NOMO-1 (cell line): ENCODE data around the gene FADS2.
A peak's percentile ranks its signal among the peaks of the same experiment; 100 is the strongest.
"Not testable (repeated sequence)": the region's sequence is repeated elsewhere in the genome, so short reads cannot be mapped to it uniquely, and the experiment has no call there.

Source experiments
- DNase-seq, 2 experiments: peaks; one replicate each; lab custom pipeline; 2025; ENCODE audit not compliant: unreplicated experiment in 2 of 2; lab: John Stamatoyannopoulos, UW

The FADS2 gene

DNA sequence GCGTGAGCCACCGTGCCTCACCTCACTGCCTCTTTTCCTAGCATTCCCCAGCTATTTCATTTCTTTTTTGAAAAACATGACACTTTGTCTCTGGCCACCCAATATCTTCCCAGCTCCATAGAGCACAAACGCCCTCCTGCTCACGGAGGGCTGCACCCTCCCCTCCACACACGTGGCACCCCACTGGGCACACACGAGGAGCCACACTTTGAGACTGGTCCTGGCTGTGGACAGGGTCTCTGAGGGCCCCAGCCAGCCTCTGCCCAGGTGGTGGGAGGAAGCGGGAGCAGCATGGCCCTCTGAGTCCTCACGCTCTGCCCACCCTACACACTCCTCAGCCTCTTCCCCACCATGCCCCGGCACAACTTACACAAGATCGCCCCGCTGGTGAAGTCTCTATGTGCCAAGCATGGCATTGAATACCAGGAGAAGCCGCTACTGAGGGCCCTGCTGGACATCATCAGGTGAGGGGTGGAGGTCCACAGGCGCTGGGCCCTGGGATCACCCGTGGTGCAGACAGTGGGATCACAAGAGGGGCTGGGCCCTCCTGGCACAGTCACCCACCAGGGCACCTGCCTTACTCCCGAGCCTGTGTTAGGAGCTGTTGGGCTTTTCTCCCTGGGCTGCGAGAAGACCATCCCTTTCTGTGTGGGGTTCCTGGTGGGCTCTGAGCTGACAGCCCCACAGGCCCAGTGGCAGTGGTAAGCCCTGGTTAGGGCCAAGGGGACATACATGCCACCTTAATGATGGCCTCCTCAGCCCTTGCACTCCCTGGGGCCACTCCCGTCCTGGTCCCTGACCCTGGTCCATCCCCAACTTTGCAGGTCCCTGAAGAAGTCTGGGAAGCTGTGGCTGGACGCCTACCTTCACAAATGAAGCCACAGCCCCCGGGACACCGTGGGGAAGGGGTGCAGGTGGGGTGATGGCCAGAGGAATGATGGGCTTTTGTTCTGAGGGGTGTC, 37.0 kb downstream of the FADS2 start:
- no peak for DNase-seq

DNA sequence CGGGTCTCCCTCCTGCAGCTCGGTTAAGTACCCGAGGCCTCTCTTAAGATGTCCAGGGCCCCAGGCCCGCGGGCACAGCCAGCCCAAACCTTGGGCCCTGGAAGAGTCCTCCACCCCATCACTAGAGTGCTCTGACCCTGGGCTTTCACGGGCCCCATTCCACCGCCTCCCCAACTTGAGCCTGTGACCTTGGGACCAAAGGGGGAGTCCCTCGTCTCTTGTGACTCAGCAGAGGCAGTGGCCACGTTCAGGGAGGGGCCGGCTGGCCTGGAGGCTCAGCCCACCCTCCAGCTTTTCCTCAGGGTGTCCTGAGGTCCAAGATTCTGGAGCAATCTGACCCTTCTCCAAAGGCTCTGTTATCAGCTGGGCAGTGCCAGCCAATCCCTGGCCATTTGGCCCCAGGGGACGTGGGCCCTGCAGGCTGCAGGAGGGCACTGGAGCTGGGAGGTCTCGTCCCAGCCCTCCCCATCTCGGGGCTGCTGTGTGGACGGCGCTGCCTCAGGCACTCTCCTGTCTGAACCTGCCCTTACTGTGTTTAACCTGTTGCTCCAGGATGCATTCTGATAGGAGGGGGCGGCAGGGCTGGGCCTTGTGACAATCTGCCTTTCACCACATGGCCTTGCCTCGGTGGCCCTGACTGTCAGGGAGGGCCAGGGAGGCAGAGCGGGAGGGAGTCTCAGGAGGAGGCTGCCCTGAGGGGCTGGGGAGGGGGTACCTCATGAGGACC, 38.3 kb downstream of the FADS2 start:
- DNase-seq: no peak

DNA sequence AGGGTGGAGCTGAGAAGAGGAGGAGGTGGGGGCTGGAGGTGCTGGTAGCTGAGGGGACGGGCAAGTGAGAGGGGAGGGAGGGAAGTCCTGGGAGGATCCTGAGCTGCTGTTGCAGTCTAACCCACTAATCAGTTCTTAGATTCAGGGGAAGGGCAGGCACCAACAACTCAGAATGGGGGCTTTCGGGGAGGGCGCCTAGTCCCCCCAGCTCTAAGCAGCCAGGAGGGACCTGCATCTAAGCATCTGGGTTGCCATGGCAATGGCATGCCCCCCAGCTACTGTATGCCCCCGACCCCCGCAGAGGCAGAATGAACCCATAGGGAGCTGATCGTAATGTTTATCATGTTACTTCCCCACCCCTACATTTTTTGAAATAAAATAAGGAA, 38.9 kb downstream of the FADS2 start:
- no peak for DNase-seq

DNA sequence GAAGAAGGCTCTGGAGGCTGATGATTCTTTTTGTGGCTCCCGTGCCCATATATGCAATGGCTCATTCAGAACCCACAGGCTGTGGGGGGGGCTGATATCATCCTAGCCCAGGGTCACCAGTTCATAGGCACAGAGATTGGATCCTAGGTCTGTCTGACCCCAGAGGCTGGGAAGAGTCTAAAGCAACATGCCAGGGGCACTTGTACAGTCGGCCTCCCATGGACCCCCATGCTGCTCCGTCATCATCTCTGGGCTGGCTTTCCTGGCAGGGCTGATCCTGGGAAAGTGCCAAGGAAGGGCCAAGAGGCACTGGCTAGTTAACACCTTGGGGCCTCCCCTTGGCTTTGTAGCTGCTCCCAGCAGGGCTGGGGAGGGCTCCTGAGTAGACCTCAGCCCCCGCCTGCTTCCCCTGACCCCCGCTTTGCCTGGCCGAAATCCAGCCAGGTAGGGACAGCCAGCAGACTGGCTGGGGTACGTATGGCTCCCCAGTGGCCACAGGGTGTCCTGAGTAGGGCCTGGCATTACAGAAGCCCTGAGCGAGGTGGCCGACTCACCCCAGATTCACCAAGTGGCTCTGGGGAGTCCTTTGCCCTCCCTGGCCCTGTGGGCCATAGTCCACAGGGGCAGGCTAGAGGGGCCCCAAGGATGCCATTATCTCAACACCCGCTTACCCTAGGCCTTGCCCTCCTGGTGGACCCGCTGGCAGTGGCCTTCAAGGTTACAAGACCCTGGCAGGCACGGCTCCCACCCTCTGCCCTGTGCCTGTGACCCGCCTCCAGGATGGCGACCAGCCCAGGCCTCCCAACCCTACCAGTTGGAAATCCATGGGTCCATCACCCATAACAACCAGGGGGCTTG, 40.7 kb downstream of the FADS2 start:
- no peak for DNase-seq

DNA sequence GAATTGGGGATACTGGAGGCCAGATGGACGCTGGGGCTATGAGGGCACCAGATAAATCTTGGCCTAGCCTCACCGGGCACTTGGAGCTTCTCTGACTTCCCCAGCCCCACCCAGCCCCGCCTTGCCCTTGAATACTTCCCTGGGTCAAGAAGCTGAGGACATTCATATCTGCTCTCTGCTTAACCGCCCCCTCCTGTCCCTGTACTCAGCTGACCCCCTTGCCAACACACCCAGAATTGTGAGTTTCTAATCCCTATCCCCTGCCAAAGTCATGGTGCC, 41.3 kb downstream of the FADS2 start:
- DNase-seq: no peak

DNA sequence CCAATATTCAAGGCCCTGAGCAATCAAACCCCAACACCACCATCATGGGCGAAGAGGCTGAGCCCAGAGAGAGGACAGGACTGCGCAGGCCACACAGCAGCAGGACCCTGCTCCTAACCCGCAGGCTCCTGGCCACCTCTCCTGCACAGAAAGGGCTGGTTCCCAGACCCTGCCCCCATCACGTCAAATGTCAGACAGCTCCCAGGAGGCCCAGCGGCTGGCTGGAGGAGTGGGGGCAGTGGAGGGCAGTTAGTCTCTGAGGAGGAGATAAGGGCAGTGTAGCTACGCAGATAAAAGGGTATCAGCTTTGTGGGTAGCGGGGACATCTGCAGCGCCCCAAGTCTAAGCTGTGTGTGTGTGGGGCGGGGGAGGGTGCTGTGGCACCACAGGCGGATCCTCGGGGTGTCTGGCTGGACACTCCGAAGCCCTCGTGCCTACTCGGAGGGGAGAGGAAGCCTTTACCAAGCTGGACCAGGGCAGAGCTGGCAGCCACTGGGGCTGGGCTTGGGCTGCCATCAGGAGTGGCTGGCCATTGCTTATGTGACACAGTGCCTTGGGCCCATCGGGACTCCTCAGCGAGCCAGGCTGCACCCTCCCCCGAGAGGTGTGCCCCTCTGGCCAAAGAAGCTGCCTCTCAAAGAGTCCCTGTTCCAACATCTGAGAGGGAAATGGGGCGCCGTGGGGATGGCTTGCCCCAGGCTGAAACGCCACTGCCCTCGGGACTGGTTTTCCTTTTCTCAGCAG, 41.8 kb downstream of the FADS2 start:
- no peak for DNase-seq

DNA sequence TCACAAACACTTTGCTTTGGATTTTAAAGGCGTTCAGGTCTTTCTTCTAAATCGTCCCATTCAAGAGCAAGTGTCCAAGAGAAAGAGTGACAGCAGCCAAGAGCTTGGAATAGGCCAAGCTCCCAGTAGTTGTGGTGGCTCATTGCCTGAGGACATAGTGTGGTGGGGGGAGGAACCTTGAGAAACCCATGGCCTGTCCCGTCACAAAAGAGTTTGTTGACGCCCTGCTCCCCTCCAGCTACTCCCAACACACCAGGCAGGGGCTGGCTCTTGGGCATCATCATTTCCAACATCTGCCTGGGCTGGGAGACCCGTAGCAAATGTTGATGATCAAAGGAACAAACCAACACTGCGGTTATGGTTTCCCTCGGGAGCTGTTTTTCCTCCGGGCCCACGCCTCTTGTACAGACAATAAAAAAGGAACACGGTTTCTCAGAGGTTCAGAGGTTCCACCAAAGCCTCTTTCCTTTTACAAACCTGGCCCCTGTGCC, 42.5 kb downstream of the FADS2 start:
- DNase-seq: no peak

DNA sequence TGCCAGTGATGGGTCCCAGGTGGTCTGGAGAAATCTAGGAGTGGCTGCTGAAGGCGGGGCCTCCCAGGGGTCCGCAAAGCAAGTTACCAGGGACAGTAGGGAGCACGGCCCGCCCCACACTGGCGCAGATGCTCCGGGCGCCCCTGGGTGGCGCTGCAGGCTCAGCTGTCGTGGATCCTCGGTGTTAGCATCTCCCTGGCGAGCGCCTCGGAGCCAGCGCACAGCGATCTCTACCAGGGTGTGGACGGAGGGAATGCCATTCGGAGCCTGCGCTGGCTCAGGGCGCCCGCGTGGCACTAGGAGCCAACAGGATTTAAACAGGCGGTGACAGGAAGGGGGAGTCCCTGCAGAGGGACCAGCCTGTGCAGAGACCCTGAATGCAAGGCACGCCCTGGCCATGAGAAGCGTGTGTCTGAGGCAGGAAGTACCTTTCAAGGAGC, 43.1 kb downstream of the FADS2 start:
- peak; percentile 36 to 66 for DNase-seq

DNA sequence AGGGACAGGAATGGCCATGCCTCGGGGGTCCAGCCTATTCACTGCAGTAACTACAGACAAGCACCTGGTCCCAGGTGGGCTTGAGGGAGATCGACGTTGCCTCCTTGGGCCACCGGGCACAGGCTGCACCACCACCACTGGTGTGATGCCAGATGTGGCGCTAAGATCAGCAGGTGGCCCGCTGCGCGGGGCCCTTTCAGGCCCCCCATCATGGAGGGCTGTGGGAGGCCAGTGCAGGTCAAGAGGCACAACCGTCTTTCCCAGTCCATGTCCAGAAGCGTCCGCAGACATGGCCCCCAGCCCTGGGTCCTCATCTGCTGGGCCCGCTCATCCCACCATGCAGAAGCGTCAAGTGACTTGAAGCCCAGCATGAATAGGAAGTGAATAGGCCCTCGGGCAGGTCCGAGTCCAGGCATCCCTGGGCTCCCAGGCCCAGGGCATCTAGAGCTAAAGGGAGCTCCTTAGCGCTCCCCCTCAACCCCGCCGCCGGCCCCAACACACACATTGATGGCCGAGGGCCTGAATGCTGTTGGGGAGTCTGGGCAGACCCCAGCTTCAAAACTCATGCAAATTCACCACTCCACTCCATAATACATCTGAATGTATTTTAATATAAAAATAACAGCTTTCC, 45.0 kb downstream of the FADS2 start:
- no peak for DNase-seq

DNA sequence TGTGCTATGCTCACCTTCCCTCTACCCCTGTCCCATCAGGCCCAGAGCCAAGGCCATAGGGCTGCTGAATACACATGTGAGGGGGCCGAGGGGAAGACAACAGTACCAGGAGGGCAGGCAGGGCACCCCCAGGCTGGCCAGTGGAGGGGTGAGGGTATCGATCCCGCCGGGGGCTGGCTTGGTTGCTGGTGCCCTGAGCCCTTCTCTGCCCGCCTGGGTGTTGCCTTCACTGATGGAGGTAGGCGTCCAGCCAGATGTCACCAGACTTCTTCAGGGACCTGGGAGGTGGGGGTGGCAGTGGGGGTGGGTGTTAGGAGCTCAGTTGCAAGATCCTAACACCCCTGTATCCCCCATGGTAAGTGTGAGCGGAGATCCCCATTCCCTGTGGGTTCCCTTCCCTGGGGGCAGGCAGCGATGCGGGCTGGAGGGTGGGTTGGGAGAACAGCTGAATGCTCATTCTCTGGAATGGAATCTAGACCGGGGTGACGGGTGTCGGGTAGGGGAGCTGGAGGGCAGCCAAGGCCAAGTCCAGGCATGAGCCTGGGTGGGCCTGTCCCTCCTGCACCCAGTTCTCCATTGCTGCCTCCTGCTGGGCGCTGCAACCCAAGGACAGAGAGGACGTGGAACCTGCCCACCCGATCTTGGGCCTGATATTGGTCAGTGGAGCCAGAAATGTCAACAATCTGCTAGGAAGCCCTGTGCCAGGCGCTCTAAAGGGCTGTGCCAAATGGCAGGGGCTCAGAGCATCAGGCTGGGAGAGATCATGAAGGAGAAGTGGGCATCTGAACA, 45.7 kb downstream of the FADS2 start:
- no peak for DNase-seq

DNA sequence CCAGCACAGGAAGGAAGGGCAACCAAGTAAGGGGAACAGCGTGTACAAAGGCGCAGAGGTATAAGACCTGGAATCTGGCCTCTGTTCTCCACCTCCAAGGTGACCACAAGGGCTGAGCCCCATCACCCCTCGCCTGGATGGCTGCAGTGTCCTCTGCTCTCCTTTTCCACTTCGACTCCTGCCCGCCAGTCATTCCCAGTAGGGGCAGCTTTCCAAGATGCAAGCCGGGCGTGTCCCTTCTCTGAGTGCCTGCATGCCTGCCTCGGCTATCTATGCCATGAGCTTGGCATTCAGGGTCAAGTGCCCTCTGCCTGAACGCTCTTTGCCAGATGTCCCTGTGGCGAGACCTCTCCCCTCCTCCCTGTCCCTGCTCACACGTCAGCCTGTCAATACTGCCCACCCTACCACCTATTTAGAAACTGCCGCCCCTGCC, 46.3 kb downstream of the FADS2 start:
- DNase-seq: no peak

DNA sequence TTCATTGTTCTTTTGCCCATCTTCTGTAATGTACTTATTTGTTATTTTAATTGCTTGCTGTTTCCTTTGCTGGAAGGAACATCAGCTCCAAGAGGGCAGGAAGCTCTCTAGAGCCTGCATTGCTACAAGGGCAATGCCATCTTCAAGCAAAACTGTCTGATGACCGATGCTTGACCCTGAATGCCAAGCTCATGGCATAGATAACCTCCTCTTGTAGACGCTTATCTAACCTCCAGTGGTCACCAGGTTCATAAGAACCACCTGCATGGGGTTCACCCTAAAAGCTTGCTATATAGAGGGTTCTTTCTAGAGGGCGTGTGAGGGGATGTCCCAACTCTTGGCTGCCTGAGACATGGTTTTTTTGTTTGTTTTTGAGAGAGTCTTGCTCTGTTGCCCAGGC, 46.8 kb downstream of the FADS2 start:
- no peak for DNase-seq

DNA sequence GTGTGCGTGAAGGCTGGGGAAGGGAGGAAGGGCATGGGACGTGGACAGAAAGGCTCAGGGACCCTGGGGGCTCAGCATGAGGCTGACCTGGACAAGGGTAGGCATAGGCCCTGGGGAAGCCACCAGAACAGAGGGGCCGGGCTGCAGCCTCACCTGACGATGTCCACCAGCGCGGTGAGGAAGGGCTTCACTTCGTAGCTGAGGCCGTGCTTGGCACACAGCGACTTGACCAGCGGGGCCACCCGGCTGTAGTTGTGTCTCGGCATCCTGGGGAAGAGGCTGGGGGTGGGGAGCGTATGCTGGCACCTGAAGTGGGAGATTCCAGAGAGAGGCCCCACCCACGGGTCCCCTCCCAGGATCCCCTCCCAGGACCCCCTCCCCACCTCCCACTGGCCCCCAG, 47.6 kb downstream of the FADS2 start:
- DNase-seq: no peak

DNA sequence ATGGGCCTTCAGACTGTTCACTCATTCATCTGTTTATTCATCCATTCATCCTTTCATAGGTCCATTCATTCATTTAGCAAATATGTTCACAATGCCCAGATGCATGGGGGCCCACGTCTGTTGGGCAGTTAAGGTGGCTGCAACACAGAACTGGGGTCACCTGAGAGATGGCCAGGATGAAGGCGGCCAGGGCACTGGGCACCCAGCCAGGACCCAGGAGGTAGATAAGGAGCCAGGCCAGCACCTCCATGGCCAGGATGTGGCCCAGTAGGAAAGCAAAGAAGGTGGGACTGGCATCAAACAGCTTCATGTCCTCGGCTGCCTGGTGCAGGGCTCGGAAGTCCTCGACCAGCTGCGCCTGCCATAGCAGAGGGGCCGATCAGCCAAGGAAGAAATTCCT, 51.1 kb downstream of the FADS2 start:
- DNase-seq: no peak

DNA sequence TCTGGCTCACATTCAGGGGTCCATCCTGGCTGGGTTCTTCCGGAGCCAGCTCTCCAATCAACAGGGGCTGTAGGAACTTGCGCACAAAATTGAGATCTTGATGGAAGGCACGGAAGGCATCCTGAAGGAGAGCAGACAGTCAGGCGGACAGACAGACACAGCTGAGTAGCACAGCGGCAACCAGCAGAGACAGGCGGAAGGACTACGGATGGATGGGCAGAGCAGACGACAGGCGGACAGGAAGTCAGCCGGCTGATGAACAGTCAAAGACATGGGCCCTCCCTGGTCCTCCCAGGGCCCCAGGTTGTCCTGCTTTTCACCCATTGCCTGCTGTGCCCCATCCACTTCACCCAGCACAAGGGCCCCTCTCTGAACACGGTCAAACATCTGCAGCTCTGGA, 51.9 kb downstream of the FADS2 start:
- DNase-seq: no peak

DNA sequence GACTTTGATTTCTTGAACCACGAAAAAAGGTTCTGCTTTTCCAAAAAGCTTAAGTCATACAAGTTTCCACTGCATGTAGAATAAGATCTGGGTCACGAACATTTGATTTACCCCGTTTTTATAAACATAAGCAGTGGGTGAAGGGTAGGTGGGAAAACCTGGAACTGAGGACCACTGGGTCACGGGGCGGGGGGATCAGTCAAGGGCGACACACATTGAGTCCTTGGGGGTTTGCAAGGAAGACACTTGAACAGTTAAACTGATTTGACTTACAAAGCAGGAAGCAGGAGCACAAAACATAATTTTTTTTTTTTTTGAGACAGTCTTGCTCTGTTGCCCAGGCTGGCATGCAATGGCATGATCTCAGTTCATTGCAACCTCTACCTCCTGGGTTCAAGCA, 52.4 kb downstream of the FADS2 start:
- no peak for DNase-seq

DNA sequence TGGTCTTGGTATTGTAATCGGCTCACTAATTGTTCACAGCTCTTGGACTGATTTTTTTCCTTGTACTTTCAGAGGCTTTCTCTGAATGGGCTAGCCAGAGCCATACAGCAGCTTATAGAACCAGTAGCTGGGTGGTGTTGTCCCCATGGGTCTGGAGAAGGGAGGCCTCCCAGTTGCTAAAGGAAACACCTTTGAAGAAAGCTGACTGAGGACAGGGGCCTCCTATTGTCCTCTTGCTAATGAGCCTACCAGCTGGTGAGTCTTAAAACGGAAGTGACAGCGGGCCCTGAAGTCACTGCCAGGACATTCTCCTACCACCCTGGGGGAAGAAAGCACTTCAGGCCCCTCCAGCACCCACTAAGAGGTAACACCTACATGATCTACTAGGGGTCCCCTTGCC, 53.3 kb downstream of the FADS2 start:
- no peak for DNase-seq

DNA sequence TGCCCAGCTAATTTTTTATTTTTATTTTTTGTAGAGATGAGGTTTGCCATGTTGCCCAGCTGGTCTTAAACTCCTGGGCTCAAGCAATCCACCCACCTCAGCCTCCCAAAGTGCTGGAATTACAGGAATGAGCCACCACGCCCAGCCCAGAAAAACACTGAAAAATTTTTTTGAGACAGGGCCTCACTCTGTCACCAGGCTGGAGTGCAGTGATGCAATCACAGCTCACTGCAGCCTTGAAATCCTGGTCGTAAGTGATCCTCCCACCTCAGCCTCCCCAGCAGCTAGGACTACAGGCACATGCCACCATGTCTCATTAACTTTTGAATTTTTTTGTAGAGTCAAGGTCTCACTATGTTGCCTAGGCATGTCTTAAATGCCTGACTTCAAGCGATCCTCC, 54.2 kb downstream of the FADS2 start:
- not testable (repeated sequence) for DNase-seq

DNA sequence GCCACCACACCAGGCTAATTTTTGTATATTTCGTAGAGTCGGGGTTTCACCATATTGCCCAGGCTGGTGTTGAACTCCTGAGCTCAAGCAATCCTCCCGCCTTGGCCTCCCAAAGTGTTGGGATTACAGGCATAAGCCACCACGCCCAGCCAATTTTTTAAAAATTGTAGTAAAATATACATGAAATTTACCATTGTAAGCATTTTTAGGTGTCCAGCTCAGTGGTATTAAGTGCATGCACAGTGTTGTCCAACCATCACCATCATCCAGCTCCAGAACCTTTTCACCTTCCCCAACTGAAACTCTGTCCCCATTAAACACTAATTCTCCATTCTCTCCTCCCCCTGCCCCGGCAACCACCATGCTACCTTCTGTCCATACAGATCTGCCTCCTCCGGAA, 54.8 kb downstream of the FADS2 start:
- DNase-seq: no peak
